ENCODE results near the gene PRICKLE3.

DNA sequence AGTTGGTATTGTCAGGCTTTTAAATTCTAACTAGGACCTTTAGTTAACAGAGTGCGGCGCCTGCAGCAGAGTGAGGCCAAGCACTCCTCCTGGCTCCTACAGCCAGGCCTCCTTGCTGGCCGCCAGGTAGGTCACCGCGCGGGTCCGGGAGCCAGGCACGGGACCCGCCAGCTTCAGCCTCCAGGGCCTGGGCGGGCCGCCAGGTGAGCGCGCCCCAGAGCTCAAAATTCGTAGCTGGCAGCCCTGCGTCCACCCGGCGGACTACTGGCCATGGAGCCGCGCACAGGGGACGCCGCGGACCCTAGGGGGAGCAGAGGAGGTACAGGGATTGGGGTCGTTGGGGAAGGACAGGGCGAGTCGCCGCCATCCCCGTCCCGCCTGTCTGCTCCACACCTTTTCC is 23.6 kb downstream of the PRICKLE3 start, which contains the start of gene MAGIX:
- TF ChIP-seq CTCF (IDR thresholded peaks at IDR 0.05) (no peak), POLR2AphosphoS5 (IDR thresholded peaks at IDR 0.05) (no peak)
